GM21737 (cell line): ENCODE measurements around the gene ANKLE1.
A peak's percentile ranks its signal among the peaks of the same experiment; 100 is the strongest.

Experiments used
- ATAC-seq: cut with Tn5 transposase; IDR thresholded peaks from one replicate; pipeline ENCODE4 v1.9.1; 2021; ENCODE audit warnings: mild to moderate bottlenecking, moderate library complexity; ENCODE audit not compliant: unreplicated experiment

Gene ANKLE1

DNA sequence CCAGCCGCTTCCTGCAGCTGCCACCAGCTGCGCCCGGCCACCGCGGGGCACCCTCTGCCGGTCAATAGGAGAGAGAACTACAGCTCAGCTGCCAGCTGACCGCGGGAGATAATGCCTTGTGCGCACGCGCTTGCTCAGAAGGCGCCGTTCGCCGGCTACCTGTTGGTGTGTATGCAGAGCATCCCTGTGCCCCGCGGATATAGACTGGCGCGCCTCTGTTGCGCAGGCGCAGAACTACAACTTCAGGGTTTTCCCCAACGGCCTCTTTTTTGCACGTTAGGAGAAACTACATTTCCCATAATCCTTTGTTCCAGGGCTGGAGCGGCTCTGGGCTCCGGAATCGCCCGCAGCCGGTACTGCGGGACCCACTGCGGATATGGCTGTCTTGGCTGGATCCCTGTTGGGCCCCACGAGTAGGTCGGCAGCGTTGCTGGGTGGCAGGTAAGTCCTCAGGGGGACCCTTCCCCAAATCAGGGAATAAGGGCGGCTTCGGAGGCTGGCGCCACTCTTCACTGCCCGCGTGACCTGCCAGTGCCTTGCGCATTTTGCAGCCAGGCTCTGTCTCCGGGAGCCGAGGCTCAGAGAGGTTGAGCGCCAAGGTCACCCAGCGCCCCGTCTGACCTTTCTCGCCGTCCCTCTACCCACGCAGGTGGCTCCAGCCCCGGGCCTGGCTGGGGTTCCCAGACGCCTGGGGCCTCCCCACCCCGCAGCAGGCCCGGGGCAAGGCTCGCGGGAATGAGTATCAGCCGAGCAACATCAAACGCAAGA, 24.0 kb downstream of the ANKLE1 start, which contains the start of gene MRPL34:
Gene MRPL34 (plus strand): TSS at position 356 of the 768 bp plus-strand sequence. CDS start 21 bp downstream, at position 377.
- ATAC-seq: peak; percentile 52

DNA sequence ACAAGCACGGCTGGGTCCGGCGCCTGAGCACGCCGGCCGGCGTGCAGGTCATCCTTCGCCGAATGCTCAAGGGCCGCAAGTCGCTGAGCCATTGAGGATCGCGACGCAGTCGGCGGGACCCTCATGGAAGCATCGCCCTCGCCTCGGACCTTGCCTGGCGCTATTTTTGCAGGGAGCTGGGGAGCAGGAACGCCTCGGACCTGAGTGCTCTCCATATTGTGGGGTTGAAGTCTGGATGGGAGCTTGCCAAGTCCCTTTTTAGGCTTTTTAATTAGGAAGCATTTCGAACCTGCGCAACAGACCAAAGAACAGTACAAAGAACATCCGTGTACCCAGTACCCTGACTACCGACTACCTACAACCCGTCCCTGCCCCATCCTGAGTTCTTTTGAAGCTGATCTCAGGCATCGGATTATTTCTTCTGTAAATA, 24.6 kb downstream of the ANKLE1 start:
- ATAC-seq: no peak

GRCh38 chr19:17307876-17308377, 26.2 kb downstream of the ANKLE1 start:
- ATAC-seq: no peak

GRCh38 chr19:17309198-17309964, 27.7 kb downstream of the ANKLE1 start, which contains the start of gene DDA1:
Gene DDA1 (plus strand): TSS chr19:17309563. CDS start chr19:17309655, 92 bp downstream.
- peak; percentile 52 for ATAC-seq

GRCh38 chr19:17309965-17310461, 28.3 kb downstream of the ANKLE1 start:
- ATAC-seq: no peak

DNA sequence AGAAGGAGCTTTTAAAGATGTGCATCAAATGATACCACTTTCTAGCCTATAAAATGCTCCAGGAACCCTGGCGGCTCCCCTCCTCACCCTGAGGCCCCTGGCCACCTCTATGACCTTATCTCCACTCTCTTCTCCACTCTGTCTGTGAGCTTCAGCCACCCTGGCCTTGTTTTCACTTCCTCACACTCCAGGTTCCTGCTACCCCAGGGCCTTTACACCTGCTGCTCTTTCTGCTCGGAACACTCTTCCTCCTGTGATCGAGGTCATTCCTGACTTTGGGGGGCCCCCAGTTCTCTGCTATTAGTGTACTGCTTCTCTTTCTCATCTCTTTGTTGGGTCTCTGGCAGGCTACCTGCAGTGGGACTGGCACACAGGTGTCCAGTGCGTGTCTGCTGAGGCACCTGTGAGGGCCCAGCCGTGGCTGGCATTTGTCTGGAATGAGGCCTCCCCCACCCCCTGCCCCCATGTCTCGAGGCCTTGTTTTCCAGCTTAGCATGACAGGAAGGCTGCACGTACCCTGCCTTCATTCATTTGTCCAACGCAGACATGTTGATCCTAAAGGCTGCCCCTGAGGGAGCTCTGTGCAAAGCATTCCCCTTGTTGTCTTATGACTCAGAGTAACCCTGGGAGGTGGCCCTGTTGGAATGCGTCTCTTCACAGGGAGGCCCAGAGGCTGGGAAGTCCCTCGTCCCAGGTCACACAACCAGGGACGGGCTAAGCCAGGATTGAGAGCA, 29.9 kb downstream of the ANKLE1 start:
- ATAC-seq: no peak

- no peak for ATAC-seq
These were observed 30.8 kb downstream of the ANKLE1 start for GRCh38 chr19:17312189-17313113.

DNA sequence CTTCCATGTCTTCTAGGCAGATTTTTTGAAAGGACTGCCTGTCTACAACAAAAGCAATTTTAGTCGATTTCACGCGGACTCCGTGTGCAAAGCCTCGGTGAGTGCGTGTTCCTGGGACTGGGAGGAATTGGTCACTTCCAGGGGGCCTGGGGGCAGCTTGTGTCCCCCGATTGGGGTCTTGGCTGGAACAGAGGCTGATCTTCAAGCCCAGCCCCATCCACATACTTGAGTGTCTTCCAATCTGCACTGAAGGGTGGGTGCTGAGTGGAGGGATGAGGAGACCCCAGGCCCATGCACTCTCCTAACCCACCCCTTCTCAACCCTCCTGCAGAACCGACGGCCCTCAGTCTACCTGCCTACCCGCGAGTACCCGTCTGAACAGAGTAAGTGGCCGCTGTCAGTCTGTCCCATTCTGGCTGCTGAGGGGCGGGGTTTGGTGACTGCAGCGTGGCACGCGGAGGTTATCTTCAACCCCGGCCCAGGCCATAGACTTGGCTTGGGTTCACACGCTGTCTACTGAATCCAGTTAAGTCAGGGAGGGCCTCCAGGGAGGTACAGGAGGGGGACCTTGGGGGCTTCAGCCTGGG, 32.4 kb downstream of the ANKLE1 start:
- ATAC-seq: no peak

DNA sequence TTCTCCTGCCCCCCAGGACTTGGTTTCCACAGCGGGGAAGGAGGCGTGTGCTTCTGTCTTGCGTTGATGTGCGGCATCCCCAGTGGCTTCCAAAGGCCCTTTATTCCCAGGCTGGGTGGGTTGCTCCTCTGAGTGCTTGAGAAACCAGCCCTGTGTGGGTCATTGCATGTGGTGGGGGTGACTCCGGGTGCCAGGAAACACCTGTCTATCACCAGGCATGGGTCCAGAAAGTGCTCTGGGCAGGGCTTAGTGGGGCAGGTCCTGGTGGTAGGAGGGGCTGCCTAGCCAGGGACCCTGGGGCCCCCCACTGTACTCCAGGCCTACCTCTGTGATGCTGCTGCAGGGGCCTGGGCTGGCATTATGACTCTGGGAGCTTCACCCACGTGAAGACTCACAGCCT, 37.3 kb downstream of the ANKLE1 start:
- no peak for ATAC-seq

GRCh38 chr19:17319473-17320238, 38.0 kb downstream of the ANKLE1 start:
- no peak for ATAC-seq

DNA sequence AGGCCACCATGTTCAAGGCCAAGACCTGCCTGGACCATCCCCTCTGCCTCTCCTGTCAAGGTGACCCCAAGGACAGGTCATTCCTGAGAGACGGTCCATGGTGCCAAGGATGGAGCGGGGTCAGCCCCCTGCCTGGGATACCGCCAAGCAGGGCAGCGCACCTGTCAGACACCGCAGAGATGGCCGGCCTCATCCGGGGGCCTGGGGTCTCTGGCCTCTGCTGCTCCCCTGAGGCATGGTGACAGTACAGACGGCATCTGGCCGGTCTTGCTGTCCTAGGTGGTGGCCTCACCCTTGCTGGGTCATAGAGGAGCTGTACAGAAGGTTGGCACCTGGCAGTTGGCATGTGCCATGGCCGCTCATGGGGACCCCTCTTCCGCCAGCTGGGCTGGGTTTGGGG, 38.7 kb downstream of the ANKLE1 start:
- ATAC-seq: no peak

GRCh38 chr19:17321655-17322489, 40.2 kb downstream of the ANKLE1 start:
- no peak for ATAC-seq

- ATAC-seq: no peak
These were observed 41.2 kb downstream of the ANKLE1 start for GRCh38 chr19:17322854-17323253.

- no peak for ATAC-seq
These were observed 41.7 kb downstream of the ANKLE1 start for GRCh38 chr19:17323300-17323963.

DNA sequence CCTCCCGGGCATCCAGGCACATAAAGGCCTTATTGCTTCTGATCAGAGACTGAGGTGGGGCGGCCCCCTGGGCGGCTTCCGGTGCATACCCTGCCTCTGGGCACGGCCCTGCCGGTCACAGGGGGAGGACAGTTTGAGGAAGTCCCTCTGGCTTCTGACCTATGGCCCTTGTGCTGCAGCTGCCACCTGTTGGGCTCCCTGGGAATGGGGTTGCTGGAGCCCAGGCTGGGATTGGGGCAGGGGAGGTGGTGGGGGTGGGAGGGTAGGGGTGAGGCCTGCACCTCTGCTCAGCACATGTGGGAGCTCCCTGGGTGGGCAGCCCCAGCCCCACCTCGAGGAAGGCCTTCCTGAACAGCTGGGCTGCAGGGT, 42.2 kb downstream of the ANKLE1 start:
- ATAC-seq: no peak

DNA sequence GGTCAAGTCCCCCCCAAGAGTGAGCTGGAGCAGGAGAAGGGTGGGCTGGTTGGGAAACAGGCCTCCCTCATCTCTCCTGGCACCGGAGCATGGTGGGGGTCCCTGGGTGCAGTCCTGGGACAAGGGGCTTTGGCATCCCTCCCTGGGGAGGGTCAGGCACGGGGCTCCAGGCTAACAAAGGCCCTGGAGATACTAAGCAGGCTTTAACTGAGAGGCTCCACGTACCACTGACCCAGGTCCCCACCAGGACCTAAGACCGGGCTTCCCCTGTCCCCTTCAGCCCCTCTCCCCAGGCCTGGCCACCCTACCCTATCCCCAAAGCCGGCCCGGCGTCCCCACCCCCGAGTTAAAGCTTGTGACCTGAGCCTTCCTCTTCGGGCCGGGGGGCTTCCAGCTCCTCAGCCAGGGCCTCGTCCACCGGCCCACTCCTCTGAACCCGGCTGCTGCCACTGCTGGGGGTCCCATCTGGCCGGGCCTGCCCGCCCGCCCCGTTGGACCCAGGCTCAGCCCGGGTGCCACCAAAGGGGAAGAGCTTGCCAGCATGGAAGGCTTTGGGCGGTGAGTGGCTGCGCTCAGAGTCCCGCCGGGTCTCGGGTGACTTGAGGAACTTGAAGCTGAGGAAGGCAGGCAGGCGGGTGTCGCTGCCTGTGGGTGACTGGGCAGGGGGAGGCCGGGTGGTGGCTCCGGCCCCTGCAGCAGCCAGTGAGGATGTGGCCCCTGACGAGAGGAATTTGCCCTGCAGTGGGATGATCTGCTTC, 42.8 kb downstream of the ANKLE1 start:
- ATAC-seq: no peak

DNA sequence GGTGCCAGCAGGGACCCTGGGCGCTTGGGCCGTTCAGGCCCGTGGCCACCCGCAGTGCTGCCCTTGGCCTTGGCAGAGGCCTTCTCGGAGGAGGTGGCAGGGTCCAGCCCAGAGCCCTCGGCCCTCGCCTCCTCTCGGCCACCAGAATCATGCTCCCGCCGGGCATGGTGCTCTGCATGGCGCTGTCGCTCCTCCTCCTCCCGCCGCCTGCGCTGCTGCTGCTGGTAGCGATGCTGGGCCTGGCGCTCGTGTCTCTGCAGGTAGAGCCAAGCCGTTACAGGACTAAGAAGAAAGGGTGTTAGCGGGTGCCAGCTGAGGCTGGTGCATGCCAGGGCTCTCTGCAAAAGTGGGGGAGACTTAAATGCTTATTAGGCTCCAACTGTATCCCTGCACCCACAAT, 43.4 kb downstream of the ANKLE1 start:
- ATAC-seq: no peak
